Measurements from ENCODE around the gene BABAM2. TPM values are rescaled to one million over a fixed set of nuclear protein-coding genes. Genes with fewer than 3 reads are reported as not detected.
A peak's percentile ranks its signal among the peaks of the same experiment; 100 is the strongest.

The BABAM2 gene
- total and polyA plus RNA-seq, 9 of the 15 experiments (the other 6 are each of a cell fraction or from before 2014, with no cell fraction given), result 10.9 to 37.4 (median 25.6) TPM

DNA sequence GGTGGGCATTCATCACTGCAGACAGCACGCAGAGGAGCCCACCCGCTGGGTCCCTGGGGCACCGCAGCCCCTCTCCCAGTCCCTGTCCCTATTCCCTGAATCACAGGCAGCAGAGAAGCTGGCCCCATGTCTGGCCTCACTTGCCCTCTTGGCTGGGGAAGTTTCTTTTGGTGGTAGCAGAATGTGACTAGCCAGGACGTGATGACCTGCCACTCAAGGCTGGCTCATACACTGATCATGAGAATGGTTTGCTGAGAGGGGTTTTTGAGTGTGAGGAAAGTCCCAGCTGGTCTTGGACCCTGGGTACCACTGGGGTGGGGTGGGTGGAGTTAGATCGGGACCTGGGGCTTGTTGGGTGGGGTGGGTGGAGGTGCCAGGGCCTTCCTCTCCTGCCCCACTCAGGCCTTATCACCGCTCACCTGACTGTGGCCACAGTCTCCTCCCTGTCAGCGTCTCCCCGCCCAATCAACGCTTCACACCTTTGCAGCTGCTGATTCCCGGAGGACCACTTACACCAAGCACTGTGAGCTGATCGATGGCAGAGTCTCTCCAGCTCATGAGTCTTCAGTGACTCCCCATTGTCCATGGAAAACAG, 473.3 kb downstream of the BABAM2 start:
- intact Hi-C loops (cut with micrococcal nuclease) (no loop called here), in situ Hi-C loops (cut with MboI) (no loop called here)
- ATAC-seq (no peak), FAIRE-seq (no peak), DNase-seq (ENCODE audit: extremely low read depth in 1 of 4, low spot score in 3 of 4) (no peak)
- H3K36me3 ChIP-seq (ENCODE audit: control insufficient read depth, insufficient read depth, low read length), result no peaks in the 10 kb centered on the region
- H3K9me3 ChIP-seq (replicated peaks; ENCODE audit: control insufficient read depth, insufficient read depth, low read depth, low read length), result no peaks in the 10 kb centered on the region
- BruUV-seq (replicated peaks), result no TSS peak
- no peaks in the 10 kb centered on the region for H4K20me1 ChIP-seq (replicated peaks; ENCODE audit: control insufficient read depth, insufficient read depth, low read length)
- peaks cover 59 to 71% of the 10 kb centered on the region in 2 experiments for H3K4me1 ChIP-seq (replicated peaks in 1 of 2; ENCODE audit: control insufficient read depth in 2 of 2, insufficient read depth in 2 of 2, low read length in 2 of 2)
- TF ChIP-seq NFE2L1 (tag; IDR thresholded peaks at IDR 0.05; ENCODE audit: borderline replicate concordance, low read depth) (no peak), HSF4 (CRISPR knock-in tag; IDR thresholded peaks at IDR 0.05; ENCODE audit: borderline replicate concordance) (no peak), ZNF668 (CRISPR knock-in tag; IDR thresholded peaks at IDR 0.05) (no peak)
- TF ChIP-seq, protein P1, sequence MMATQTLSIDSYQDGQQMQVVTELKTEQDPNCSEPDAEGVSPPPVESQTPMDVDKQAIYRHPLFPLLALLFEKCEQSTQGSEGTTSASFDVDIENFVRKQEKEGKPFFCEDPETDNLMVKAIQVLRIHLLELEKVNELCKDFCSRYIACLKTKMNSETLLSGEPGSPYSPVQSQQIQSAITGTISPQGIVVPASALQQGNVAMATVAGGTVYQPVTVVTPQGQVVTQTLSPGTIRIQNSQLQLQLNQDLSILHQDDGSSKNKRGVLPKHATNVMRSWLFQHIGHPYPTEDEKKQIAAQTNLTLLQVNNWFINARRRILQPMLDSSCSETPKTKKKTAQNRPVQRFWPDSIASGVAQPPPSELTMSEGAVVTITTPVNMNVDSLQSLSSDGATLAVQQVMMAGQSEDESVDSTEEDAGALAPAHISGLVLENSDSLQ (IDR thresholded peaks at IDR 0.05), result 0 out of 2 replicates have a peak, but pooled peaks have one; percentile 13
- no peaks in the 10 kb centered on the region for H3K27me3 ChIP-seq (ENCODE audit: control insufficient read depth in 2 of 2, insufficient read depth in 2 of 2, low read length in 2 of 2)
- no peak overlapping the region for H3K27ac ChIP-seq (ENCODE audit: extremely low read depth, low read depth, low read length)
- no peak overlapping the region for H2AFZ ChIP-seq (ENCODE audit: low read depth, low read length)
- CTCF ChIA-PET (ENCODE audit: low intra/inter-chr PET ratio), result interaction anchor here (0.6 kb wide), 1 partner anchor 18 kb away, joined by 3 read pairs; no protein-coding TSS in a partner anchor
- peak overlapping the region in 1 of 2 experiments; percentile 50; a peak in 1 of 4 replicates for H3K9ac ChIP-seq (ENCODE audit: insufficient read depth in 1 of 2, low read depth in 2 of 2, low read length in 2 of 2)
- POLR2A ChIA-PET, result interaction anchor here (0.6 to 1.9 kb wide), 2 partner anchors 8 to 68 kb away, joined by 4 to 13 read pairs; no protein-coding TSS in a partner anchor
- H3K4me3 ChIP-seq, result no peak overlapping the region
- no peak overlapping the region for H3K4me2 ChIP-seq (ENCODE audit: insufficient read depth, low read length)
- H3K79me2 ChIP-seq (ENCODE audit: control insufficient read depth, insufficient read depth, low read length), result no peaks in the 10 kb centered on the region
- peaks cover 6% of the 10 kb centered on the region for H3K9me1 ChIP-seq (ENCODE audit: control insufficient read depth, insufficient read depth, low read length)
- 53% methylated on average over 9 of the region's 11 CpGs for WGBS (ENCODE audit: insufficient coverage, low coverage, missing lambda C conversion rate)
